Kasumi-1 (cell line): Measurements from ENCODE around the gene PRKCH.

Experiments used
- DNase-seq, 2 experiments: peaks; one replicate each; lab custom pipeline; 2025; lab: John Stamatoyannopoulos, UW

PRKCH gene

DNA sequence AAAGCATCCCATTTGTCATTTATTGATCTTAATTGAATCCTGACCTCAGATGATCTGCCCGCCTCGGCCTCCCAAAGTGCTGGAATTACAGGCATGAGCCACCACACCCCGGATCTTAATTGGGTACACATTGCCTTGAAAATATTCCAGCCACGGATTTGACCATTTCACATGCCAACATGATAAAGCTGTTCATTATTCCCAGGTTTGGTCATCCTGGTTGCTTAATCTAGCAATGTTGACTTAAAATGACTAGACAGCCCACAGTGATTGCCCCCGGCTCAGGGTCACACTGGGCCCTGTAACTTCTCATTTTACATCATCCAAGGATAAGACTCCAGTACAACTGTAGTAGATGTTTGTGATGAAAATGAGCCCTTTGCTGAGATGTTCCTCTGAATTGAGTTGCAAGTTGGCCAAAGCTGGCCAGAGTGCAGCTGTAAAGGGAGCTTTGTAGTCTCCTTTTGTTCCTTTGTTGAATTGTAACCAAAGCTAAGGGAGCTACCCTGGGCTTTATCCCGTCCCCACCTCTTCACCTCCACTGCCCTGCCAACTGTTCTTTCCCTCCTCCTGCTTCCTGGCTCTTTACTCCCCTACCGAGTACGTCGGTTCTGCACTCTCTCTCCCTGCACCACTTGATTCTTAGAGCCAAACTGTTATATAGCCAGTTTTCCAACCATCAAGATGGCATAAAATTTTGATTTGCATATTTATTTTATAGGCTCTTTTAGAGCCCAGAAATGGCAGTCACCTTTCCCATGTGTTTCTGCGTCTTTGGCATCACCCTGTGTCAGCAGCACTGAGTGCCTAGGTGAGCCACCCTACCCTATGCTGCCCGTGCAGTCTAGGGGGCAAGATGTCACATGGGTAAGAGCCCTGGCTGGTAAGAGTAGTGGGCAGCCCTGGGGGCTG lies 232.6 kb downstream of the PRKCH start:
- DNase-seq: no peak

DNA sequence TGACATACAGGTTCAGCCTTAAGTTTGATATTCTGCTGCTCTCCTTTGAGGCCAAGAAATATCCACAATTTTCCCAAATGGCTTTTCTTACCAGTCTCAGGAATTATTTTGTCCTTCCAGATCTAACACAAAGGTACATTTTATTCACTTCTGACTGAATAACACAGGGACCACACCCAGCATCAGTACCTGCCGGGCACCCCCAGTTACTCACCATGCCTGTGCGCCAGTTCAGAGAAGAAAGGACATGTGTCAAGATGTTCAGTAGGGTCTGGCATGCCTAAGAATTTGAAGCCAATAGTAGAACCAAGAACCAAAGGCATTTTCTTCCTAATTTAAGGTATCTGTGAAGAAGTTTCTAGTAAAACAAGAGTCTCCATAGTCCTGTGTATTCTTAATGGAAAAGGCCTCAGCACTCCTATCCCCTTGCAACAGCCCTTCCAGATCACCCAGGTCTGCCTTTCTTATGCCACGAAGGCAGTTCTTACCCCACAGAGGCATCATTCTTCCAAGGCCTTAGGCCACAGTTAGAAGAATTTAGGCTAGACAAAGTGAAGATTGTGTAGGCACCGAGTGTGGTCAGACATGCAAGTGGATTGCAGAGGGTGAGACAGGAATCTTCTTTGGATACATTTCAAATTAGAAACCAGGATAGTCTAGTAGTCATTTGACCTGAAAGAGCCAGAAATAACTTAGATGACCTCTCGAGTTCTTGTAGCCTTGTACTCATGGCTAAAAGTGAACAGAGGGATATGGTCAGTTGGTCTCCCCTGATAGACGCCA lies 233.9 kb downstream of the PRKCH start:
- no peak for DNase-seq

DNA sequence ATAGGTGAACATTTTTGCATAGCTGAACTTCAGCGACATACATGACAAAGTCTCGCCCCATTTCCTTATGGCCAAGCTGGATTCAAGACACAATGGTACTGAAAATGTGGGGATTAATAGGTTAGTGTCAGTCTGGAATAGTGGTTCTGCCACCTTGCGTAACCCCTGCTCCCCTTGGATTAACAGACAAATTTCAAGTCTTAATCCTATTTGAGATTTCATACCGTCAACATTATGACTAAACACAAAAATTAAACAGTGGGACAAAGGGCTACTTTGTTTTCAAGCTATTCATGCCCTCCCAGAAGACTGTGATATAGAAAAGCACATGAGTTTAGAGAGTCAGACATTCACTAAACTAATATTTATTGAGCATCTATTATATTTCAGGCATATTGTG lies 235.1 kb downstream of the PRKCH start:
- no peak for DNase-seq

DNA sequence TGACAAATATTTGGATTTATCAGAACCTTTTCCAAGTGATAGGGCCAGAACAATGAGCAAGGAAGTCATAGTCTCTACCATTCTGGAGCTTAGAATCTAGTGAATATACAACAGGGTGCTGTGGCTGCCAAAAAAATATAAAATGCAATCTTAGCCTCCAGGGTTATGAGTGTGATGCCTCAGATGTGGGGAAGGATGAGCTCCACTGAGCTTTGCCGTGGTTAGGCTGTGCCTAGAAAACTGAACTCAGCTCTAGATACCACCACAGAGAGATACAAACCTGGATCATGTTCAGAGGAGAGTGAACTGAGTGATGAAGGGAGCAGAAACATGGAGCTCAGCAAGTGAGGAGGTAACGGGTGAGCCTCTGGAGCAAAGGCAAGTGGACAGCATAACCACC lies 235.9 kb downstream of the PRKCH start:
- DNase-seq: no peak

DNA sequence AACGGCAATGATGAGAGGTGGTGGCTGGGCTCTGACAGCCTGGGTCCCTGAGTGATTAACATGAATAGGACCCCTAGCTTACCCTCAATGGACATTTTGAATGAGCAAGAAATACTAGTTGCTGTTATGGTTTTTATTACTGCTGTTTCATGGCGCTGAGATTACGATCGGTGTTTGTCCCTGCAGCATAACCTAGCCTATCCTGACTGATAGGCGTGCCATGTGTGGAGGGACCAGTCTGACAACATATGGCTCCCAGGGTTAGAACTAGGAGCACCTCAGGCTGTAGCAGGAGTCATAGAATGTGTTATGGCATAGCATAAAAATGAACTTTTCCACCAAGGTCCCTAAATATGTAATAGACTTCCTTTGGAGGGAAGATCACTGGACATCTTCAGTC lies 236.5 kb downstream of the PRKCH start:
- DNase-seq: no peak

DNA sequence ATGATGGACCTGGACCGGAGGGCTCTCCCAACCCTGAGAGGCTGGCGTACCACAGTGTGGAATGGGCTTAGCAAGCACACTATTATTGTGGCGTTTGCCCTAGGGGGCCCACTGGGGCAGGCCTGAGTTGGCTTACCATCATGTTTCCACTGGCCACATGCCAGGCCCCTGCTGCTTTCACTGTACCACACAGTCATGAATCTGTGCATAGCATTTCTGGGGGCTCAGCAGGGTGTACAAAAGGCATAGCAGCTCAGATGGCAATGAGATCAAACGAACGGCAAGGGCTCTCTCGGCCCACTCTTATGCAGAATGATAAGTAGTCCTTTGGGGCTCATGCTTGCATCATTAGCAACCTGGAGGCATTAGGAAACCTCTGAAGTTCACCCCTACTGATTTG lies 236.9 kb downstream of the PRKCH start:
- no peak for DNase-seq

DNA sequence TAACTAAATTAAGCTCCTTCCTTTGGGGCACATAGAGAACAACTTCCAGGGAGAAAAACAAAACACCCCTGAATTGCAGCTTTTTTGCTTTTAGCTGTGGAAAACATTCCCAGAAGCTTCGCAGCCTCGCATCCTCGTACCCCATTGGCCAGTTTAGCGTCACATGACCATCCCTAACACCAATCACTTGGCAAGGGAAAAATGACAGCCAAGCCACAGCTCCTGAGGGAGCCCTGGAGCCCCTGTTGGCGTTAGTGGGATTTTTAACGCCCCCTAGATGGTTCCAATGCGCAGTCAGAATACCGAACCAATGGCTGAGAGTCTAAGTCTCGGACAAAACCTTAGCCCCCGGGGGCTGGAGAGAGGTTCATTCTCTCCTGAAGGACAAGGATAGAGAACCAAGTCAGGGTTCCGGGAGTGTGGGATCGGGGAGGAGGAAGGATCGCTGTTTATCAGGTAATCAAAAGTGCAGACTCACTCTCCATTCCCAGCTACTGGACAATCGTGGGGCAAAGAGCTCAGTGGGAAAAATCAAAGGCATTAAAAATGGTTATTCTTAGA lies 238.3 kb downstream of the PRKCH start:
- DNase-seq: no peak

DNA sequence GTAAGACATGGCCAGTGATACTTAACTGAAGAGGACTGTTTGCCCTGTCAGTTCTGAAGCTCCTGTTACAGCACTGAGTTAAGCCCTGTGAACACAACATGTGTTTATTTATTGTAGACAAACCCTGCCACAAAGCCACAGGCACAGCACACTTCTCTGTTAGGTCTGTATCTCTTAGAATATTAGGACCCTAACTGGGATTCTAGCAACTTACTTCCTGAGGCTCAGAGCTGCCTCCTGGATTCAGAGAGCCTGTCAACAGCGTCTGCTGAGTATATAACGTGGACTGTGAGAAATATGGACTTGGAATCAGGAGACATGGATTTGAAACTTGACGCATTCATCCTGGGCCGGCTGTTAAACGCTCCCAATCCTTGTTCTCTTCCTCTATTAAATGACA lies 238.9 kb downstream of the PRKCH start:
- no peak for DNase-seq

DNA sequence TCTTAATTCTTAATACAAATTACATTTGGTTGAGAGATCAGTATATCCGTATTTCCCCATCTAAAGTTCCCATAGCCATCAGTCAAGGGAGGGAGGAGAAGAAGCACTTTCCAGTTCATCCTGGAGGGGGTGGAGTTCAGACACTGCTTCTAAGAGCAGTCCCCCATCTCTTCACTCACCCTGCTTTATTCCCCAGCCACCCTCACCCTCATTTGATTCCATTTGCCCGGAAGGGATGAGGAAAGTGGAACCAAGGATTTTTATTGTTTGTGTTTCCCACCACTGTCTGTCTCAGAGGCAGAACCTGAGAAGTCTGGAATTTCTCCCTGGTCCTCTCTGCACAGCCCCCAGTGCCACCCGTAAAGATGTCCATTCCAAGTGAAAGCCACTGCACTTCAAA lies 239.7 kb downstream of the PRKCH start:
- DNase-seq: peak; percentile 3 to 8

DNA sequence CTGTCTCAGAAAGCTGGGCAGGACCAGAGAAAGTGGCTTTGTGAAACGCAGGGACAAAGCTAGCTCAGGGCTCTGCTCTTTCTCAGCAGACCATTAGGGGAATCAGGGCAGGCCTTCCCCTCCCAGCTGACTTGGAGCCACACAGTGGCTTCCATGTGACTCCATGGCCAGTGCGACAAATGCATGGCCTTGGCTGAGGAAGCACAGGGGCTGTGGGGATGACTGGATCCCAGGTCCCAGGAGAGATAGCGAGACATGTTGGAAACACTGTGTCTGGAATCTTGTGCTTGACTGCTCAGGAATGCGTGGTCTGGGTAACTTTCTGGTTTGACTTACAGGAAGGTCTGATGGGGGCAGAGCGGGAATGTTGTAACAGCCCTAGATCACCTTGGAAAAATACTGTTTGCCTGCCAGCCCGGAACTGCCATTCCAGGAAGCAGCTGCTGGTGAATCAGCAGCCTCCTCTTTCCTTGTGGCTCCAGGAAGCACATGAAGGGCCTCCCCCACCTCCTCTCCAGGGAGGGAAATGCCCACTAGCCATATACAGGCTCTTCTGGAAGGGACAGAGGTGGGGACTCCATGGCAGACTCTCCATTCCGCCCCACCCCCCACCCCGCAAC lies 240.4 kb downstream of the PRKCH start:
- DNase-seq: peak; percentile 54 to 68

DNA sequence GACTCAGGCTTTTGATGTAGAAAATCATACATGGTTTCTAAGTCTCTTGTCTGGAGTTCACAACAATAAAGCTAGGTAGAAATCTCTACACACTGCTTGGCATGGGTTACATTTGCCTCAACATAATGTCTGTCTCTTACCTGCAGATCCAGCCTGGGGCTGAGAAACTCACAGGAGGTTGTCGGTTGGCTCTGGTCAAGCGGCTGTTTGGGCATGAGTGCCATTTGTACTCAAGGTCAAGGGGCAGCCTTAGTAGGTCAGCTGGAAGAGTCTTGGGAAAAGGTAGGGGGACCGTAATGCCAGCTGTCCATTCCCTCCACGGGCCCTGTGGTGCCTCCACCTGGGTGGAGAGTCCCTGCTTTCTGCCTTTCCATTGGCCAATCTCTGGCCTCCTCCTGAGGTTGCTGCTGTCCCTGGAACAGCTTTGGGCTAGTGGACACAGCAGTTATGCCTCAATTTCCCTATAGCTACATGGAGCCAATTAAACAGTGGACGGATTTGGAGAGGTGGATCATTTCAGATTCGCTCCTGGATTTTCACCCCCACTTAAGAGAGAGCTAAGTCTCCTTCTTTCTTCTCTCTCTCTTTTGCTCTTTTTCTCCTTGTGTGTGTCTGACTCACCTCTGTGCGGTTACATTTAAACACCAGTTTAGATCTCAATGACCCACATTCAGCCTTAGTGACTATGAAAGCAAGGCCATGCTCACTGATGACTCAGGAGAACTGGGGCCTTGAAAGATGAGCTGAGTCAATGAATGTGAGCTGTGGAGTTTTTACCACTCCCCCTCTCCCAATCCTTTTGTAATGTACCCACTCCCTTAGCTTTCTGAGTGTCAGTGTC lies 241.2 kb downstream of the PRKCH start:
- DNase-seq: peak; percentile 14 to 15

DNA sequence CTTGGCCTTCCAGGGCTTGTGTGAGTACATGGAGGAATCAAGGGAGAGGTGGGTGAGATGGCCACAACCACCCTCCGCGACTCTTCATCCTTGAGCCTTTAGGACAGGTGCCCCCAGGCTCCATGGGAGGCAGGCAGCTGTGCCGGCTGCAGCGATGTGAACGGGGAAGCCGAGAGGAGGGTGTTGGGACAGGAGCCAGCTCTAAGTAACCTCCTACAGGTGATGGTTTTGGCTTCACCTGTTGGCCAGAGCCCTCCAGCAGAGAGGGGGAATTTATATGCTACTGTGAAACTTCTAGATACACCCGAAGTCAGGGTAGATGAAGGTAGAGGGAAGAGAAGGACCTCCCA lies 241.8 kb downstream of the PRKCH start:
- no peak for DNase-seq

DNA sequence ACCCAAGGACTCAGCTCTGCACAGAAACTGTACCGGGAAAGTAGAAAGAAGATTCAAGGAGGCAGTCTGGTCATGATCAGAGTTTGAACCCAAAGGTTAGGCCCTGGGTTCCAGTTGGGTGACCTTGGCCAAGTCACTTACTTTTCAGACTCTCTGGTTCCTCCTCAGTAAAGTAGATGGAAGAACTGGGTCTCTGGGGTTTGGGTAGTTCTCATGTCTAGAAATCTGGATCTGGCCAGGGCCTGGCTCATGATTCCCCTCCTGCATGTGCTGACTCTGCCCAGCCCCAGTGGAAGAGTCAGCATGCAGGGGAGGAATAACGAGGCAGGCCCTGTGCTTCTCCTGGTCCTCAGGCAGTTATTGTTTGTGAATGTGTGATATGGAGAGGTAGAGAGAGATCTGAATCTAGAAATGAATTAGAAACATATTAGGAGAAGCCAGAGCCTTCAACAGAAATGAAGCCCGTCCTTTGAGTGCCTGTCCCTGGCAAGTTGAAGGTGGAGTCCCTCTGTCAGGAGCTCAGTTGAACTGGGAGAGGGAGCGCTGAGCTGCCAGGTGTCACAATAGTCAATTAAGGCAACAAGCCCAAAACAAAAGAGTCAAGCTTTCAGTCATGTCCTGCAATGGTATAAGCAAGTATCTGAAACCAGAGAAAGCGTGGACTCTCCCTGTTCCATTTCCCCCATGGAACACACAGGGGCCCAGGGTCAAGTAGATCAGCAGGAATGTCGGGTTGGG lies 242.7 kb downstream of the PRKCH start:
- DNase-seq: no peak

DNA sequence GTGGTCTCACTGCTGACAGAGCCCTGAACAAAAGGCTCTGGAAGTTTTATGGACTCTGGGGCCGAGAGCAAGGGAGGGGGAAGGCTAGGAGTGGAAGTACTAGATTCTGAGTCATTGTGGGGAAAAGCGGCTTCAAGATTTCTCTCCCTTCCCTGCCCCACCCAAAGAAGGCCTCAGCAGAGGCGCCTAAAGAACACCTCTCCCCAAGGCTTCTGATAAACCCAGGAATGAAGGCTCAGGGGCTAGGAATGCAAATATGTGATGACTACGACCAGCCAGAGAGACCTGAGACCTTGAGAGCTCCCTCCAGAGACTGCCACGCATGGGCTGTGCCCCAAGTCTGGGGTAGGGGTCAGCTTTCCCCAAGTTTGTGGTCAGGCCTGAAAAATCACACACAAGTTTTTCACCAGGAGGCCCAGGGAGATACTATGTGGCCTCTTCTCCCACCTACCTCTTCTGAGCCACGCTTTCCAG lies 243.3 kb downstream of the PRKCH start:
- DNase-seq: no peak

DNA sequence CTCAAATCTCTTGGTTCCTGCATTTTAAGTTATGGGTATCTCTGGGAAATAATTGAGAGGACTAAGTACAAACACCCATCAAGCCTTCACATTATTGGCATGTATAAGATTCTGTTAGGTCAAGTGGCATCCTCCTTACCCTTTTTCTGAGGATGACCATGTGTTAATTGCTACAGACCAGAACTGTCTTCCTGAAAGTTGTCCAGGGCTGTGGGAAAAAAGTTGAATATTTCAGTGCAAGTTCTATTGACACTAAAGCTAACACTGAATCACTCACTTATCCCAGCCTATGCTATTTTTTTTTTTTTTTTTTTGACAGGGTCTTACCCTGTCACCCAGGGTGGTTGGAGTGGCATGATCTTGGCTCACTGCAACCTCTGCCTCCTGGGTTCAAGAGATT lies 243.8 kb downstream of the PRKCH start:
- DNase-seq: no peak

DNA sequence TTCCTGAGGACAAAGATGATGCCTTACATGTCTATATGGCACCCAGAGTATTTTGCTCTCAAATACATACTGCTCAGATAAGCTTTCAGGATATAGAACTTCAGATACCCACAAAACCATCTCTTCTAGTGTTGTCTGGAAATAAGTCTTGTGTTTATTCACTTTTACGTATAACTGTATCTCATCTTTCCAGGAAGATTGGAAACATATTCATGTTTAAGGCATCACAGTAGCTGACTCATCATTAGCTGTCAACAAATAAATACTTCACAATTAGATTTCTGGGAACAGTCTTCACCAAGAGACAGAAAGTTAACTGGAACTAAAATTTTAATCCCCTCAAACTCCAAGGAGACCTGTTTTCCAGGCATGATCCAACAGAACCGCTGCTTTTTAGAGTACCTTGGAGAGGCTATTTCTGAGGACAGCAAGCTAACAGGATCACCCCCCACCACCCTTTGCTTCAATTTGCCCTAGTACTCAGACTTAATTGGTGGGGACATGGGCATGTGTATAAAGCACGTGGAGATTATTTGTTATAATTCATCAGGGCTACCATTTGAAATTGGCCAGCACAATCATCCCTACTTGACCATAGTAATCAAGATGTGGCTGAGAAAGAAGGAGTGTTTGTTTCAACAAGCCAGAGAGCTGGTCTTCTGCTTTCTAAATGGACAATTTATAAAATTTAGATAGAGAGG lies 244.6 kb downstream of the PRKCH start:
- DNase-seq: no peak

DNA sequence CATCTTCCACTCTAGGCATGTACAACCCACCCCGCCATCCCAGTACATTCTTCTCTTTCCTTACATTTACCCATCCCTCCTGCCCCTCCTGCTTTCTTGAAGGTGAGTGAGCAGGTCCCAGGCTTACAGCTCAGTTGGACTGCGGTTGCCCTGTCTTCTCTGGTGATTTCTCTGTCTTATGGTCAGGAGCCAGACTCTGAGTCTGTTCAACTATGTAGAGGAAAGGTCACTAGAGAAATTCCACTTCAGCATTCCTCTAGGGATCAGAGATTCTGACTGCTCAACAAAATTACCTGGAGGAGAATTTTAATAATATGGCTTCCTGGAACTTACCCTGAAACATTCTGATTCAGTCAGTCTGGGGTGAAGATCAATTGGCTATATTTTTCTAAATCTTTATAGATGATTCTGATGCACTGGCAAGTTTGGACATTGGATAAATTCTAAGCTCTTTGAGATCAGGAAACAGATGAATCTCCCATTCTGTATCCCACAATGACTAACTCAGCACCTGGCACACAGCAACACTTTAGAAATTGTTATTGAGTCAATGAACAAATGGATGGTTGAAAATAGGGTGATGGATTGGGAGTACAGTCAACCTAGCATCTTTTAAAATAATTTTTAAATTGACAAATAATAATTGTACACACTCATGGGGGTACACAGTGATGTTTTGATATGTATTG lies 245.3 kb downstream of the PRKCH start:
- DNase-seq: no peak

DNA sequence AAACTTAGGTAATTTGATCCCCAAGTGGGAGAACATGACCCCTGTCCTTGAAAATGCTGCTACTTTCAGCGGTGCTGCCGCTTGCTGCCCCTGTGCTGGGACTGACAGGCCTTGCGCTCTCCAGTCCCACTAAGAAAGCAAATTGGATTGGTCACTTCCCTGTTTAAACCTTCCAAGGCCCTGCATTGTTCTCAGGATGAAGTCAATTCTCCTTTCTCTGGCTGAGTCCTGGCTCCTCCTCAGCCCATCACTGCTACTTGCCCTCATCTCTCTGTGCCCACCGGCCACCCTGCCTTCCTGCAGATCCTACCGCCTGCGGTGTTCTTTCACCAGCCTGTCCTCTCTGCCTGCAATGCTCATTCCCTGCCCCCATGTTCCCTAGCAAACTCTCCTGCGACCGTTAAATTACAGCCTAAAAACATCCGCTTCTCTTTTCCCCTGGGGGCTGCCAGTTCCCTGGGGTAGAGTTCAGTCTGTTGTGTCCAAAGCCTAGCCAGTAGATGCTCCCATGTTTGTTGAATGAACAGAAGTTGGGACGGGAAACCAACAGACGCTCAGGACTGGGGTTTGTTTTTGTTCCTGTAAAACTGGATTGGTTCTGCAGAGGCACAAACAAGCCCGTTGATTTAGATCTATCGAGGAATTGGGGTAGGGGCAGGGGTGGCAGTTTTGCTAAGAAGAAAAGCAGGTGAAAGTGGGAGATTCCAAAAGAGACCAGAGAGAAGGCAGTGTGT lies 246.6 kb downstream of the PRKCH start:
- peak; percentile 50 to 62 for DNase-seq

DNA sequence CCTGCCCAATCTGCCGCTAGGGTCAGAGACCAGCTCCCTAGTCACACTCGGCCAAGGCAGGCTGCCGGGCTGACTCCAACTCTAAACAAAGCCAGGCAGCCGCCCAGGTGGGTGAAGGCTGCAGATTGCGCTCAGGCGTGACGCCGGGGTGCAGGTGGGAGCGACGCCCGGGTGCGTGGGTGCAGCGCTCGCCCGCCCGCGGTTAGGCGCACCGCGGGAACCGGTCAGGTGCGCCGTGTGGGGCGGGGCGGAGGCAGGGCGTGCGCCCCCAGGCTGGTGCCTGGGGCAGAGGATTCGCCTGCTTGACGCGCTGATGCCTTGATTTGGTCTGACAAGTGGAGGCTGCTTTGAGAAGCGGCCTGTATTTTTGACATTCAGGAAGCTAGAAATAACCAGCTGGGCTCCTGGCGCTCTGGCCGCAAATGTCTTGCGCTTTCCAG lies 247.2 kb downstream of the PRKCH start:
- no peak for DNase-seq
